HepG2 (cell line): Measurements from ENCODE around the gene PPIP5K1. TPM values are rescaled to one million over a fixed set of nuclear protein-coding genes. Genes with fewer than 3 reads are reported as not detected.

Source experiments
- CCAR2 ChIP-seq: fragments of 200-400 bp; formaldehyde crosslinking; optimal IDR thresholded peaks from 2 replicates; pipeline ENCODE3; 2018; ENCODE audit warnings: low read depth, mild to moderate bottlenecking, low read length, moderate library complexity
- GABPA ChIP-seq, 2 experiments: IDR thresholded peaks; 2 replicates each; pipeline ENCODE4 v1.6.1; 2011 to 2016; ENCODE audit warnings: low read depth in 2 of 2, low read length in 1 of 2, missing biosample characterization in 1 of 2, missing genetic modification characterization in 1 of 2
- HNRNPK ChIP-seq: fragments of 200-400 bp; formaldehyde crosslinking; IDR thresholded peaks from 2 replicates; pipeline ENCODE4 v1.6.1; 2018; ENCODE audit warnings: low read length, low read depth, moderate library complexity, mild to moderate bottlenecking; ENCODE audit not compliant: poor library complexity, severe bottlenecking
- MIXL1 ChIP-seq: IDR thresholded peaks from 2 replicates; pipeline ENCODE4 v1.6.1; 2016
- NR2C2 ChIP-seq: sonication (generic); formaldehyde crosslinking; IDR thresholded peaks from 2 replicates; pipeline ENCODE4 v1.4.0; 2020; ENCODE audit warnings: missing genetic modification reagents, mild to moderate bottlenecking, moderate library complexity, borderline replicate concordance
- POLR2AphosphoS5 ChIP-seq: IDR thresholded peaks from 2 replicates; pipeline ENCODE4 v1.6.1; 2012; ENCODE audit warnings: low read depth, low read length
- YY1 ChIP-seq: IDR thresholded peaks from 2 replicates; pipeline ENCODE4 v1.6.1; 2011; ENCODE audit warnings: low read length, low read depth, moderate library complexity, mild to moderate bottlenecking; ENCODE audit not compliant: insufficient read depth, insufficient replicate concordance
- ZBTB49 ChIP-seq: sonication (generic); formaldehyde crosslinking; IDR thresholded peaks from 2 replicates; pipeline ENCODE4 v1.4.0; 2020; ENCODE audit warnings: missing genetic modification reagents, borderline replicate concordance
- ZNF44 ChIP-seq: sonication (generic); formaldehyde crosslinking; IDR thresholded peaks from 2 replicates; pipeline ENCODE4 v1.5.1; 2020; ENCODE audit warnings: mild to moderate bottlenecking, missing genetic modification reagents
- ZNF691 ChIP-seq: sonication (generic); formaldehyde crosslinking; IDR thresholded peaks from 2 replicates; pipeline ENCODE4 v1.4.0; 2020; ENCODE audit warnings: missing genetic modification reagents, low read depth, mild to moderate bottlenecking, borderline replicate concordance
- ZNF747 ChIP-seq: sonication (generic); formaldehyde crosslinking; IDR thresholded peaks from 2 replicates; pipeline ENCODE4 v1.8.1; 2023; ENCODE audit warnings: missing genetic modification reagents, mild to moderate bottlenecking, borderline replicate concordance
- polyA plus RNA-seq, 8 experiments: library from polyadenylated mRNA; depleted of rRNA in 3 of 8; stranded (reverse) in 7 of 8; unstranded in 1 of 8; fragments of >200 nt; fragmentation: Illumina TruSeq in 4 of 8; extraction: Trizol in 4 of 8; gene quantifications; 2 replicates each; pipeline versions ENCODE4 v1.2.1 to v1.2.3, GENCODE V29; 2011 to 2016; ENCODE audit warnings: low read depth in 4 of 8, missing spikeins in 1 of 8, mixed read lengths in 1 of 8; ENCODE audit not compliant: insufficient read depth in 1 of 8
- total RNA-seq, 5 experiments: library from RNA; depleted of rRNA; stranded (reverse); fragments of >200 nt; fragmentation: Illumina TruSeq; extraction: Trizol; gene quantifications; 2 replicates each; pipeline ENCODE4 v1.2.3, GENCODE V29; 2016; ENCODE audit warnings: low read depth in 1 of 5
- TF ChIP-seq, protein P1 (sequence below): sonication (generic); formaldehyde crosslinking; IDR thresholded peaks from 2 replicates; pipeline ENCODE4 v1.4.0; 2020; ENCODE audit warnings: missing genetic modification reagents, borderline replicate concordance
- TF ChIP-seq, protein P2 (sequence below): sonication (generic); formaldehyde crosslinking; IDR thresholded peaks from 2 replicates; pipeline ENCODE4 v1.5.0; 2020; ENCODE audit warnings: mild to moderate bottlenecking, missing genetic modification reagents, moderate library complexity
- TF ChIP-seq, protein P3 (sequence below): sonication (generic); formaldehyde crosslinking; IDR thresholded peaks from 2 replicates; pipeline ENCODE4 v1.4.0; 2020; ENCODE audit warnings: mild to moderate bottlenecking, missing genetic modification reagents
- TF ChIP-seq, protein P4 (sequence below): sonication (generic); formaldehyde crosslinking; IDR thresholded peaks from 2 replicates; pipeline ENCODE4 v1.4.0; 2020; ENCODE audit warnings: missing genetic modification reagents; ENCODE audit errors: not compliant biosample characterization

Gene PPIP5K1
- total and polyA plus RNA-seq, 2 of the 13 experiments (the other 11 are each of a cell fraction or from before 2014, with no cell fraction given), result 9.9 to 10.9 TPM

DNA sequence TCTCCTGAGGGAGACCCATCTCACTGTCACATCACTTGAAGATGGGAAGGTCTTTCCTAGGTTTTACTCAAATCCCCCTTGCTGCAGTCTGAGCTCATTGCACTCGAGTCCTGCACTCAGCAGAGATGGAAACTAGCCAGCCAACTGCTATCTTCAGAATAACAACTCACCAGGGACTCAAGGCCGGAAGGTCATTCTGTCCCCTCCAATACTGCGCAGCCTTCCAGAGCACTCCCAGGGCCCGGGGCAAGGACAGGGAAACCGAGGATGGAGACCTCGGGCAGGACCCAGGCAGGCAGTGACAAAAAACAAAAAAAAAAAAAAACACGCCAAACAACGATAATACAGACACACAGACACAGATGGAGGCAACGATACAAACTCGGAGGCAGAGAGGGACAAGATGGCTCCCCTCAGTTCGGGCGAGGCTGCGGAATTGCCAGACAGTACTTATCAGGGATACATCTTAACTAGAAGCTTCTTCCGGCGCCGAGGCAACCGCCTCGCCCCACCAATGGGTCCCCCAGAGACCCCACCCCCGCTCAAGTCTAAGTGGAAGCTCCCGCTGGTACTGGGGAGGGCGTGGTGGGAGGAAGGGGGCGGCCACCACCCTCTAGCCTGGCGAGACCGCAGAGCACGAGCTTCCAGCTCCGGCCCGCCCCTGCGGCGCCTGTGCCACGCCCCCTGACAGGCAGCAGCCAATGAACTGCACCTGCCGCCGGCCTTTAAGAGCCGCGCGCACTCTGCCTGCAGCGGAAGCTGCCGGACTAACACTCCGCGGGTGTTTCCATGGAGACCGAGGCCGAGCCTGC lies 79.6 kb downstream of the PPIP5K1 start (continued):
- TF ChIP-seq, protein P1, sequence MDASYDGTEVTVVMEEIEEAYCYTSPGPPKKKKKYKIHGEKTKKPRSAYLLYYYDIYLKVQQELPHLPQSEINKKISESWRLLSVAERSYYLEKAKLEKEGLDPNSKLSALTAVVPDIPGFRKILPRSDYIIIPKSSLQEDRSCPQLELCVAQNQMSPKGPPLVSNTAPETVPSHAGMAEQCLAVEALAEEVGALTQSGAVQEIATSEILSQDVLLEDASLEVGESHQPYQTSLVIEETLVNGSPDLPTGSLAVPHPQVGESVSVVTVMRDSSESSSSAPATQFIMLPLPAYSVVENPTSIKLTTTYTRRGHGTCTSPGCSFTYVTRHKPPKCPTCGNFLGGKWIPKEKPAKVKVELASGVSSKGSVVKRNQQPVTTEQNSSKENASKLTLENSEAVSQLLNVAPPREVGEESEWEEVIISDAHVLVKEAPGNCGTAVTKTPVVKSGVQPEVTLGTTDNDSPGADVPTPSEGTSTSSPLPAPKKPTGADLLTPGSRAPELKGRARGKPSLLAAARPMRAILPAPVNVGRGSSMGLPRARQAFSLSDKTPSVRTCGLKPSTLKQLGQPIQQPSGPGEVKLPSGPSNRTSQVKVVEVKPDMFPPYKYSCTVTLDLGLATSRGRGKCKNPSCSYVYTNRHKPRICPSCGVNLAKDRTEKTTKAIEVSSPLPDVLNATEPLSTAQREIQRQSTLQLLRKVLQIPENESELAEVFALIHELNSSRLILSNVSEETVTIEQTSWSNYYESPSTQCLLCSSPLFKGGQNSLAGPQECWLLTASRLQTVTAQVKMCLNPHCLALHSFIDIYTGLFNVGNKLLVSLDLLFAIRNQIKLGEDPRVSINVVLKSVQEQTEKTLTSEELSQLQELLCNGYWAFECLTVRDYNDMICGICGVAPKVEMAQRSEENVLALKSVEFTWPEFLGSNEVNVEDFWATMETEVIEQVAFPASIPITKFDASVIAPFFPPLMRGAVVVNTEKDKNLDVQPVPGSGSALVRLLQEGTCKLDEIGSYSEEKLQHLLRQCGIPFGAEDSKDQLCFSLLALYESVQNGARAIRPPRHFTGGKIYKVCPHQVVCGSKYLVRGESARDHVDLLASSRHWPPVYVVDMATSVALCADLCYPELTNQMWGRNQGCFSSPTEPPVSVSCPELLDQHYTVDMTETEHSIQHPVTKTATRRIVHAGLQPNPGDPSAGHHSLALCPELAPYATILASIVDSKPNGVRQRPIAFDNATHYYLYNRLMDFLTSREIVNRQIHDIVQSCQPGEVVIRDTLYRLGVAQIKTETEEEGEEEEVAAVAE (CRISPR knock-in tag), result no peak
- no peak for TF ChIP-seq ZNF44 (CRISPR knock-in tag)
- TF ChIP-seq, protein P2, sequence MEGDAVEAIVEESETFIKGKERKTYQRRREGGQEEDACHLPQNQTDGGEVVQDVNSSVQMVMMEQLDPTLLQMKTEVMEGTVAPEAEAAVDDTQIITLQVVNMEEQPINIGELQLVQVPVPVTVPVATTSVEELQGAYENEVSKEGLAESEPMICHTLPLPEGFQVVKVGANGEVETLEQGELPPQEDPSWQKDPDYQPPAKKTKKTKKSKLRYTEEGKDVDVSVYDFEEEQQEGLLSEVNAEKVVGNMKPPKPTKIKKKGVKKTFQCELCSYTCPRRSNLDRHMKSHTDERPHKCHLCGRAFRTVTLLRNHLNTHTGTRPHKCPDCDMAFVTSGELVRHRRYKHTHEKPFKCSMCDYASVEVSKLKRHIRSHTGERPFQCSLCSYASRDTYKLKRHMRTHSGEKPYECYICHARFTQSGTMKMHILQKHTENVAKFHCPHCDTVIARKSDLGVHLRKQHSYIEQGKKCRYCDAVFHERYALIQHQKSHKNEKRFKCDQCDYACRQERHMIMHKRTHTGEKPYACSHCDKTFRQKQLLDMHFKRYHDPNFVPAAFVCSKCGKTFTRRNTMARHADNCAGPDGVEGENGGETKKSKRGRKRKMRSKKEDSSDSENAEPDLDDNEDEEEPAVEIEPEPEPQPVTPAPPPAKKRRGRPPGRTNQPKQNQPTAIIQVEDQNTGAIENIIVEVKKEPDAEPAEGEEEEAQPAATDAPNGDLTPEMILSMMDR, result 0 out of 2 replicates have a peak, but pooled peaks have one; percentile 20
- no peak for TF ChIP-seq ZNF691 (CRISPR knock-in tag)
- TF ChIP-seq YY1, result peak; percentile 68
- TF ChIP-seq NR2C2 (CRISPR knock-in tag), result peak; percentile 12; the same call in 1 of the 2 replicates
- 0 out of 2 replicates have a peak, but pooled peaks have one; percentile 9 for TF ChIP-seq MIXL1 (CRISPR knock-in tag)
- TF ChIP-seq HNRNPK, result peak; percentile 55
- TF ChIP-seq, protein P3, sequence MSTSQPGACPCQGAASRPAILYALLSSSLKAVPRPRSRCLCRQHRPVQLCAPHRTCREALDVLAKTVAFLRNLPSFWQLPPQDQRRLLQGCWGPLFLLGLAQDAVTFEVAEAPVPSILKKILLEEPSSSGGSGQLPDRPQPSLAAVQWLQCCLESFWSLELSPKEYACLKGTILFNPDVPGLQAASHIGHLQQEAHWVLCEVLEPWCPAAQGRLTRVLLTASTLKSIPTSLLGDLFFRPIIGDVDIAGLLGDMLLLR (CRISPR knock-in tag), result peak; percentile 39; the same call in 1 of the 2 replicates
- peak; percentile 42 for TF ChIP-seq GABPA (IDR thresholded peaks at IDR 0.05; ENCODE audit: low read depth, low read length)
- peak; percentile 77 for TF ChIP-seq GABPA (CRISPR knock-in tag; IDR thresholded peaks at IDR 0.05; ENCODE audit: low read depth)
- TF ChIP-seq ZBTB49, result no peak
- no peak for TF ChIP-seq CCAR2
- TF ChIP-seq ZNF747 (CRISPR knock-in tag), result no peak
- TF ChIP-seq, protein P4, sequence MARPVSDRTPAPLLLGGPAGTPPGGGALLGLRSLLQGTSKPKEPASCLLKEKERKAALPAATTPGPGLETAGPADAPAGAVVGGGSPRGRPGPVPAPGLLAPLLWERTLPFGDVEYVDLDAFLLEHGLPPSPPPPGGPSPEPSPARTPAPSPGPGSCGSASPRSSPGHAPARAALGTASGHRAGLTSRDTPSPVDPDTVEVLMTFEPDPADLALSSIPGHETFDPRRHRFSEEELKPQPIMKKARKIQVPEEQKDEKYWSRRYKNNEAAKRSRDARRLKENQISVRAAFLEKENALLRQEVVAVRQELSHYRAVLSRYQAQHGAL (CRISPR knock-in tag), result no peak
- TF ChIP-seq POLR2AphosphoS5, result peak; percentile 32; the same call in 1 of the 2 replicates
